Lung (tissue), 12 donors: ENCODE measurements around the gene RC3H2. TPM values are rescaled to one million over a fixed set of nuclear protein-coding genes. Genes with fewer than 3 reads are reported as not detected.

Experiments
- ATAC-seq: fragments of 200-7000 bp; cut with Tn5 transposase; one replicate; pipeline ENCODE4 v1.9.1; 2020; ENCODE audit warnings: moderate number of reproducible peaks; ENCODE audit not compliant: insufficient read depth, low FRiP score
- DNase-seq, 3 donors: peaks; one replicate each; pipeline ENCODE4 v3.0.0-alpha.2; 2013 to 2017
- H3K27ac ChIP-seq, 2 donors: one replicate each; pipeline ENCODE4 v1.5.1; 2013; ENCODE audit warnings: mild to moderate bottlenecking in 2 of 2, moderate library complexity in 2 of 2, control low read depth in 1 of 2, inconsistent platforms in 1 of 2, low read depth in 1 of 2, low read length in 1 of 2
- H3K27me3 ChIP-seq, 3 donors: one replicate each; pipeline ENCODE4 v1.5.1; 2013; ENCODE audit warnings: low read length in 2 of 3; ENCODE audit not compliant: control insufficient read depth in 3 of 3, insufficient read depth in 3 of 3
- H3K36me3 ChIP-seq, 4 donors: one replicate each; pipeline ENCODE4 v1.5.1; 2013; ENCODE audit warnings: low read length in 4 of 4, mild to moderate bottlenecking in 1 of 4, moderate library complexity in 1 of 4; ENCODE audit not compliant: control insufficient read depth in 4 of 4, insufficient read depth in 4 of 4
- H3K4me1 ChIP-seq, 5 donors: one replicate each; pipeline ENCODE4 v1.5.1; 2013; ENCODE audit warnings: low read length in 5 of 5, mild to moderate bottlenecking in 2 of 5, moderate library complexity in 1 of 5; ENCODE audit not compliant: control insufficient read depth in 5 of 5, insufficient read depth in 5 of 5
- H3K4me3 ChIP-seq: one replicate; pipeline ENCODE4 v1.5.1; 2013; ENCODE audit warnings: mild to moderate bottlenecking, control low read depth, moderate library complexity
- H3K9ac ChIP-seq, 2 donors: one replicate each; pipeline ENCODE4 v1.5.1; 2013; ENCODE audit warnings: low read length in 2 of 2, control low read depth in 1 of 2; ENCODE audit not compliant: insufficient read depth in 1 of 2
- H3K9me3 ChIP-seq, 4 donors: one replicate each; pipeline ENCODE4 v1.5.1; 2013; ENCODE audit warnings: low read length in 3 of 4, mild to moderate bottlenecking in 1 of 4, moderate library complexity in 1 of 4; ENCODE audit not compliant: control insufficient read depth in 4 of 4, insufficient read depth in 3 of 4
- CTCF ChIP-seq: IDR thresholded peaks from 2 replicates; pipeline ENCODE4 v1.5.1; 2012; ENCODE audit warnings: mild to moderate bottlenecking; ENCODE audit errors: control extremely low read depth, extremely low read depth
- WGBS, 2 donors: extraction: QIAGEN DNeasy Blood & Tissue Kit; methylation state at CpG; one replicate each; pipeline ENCODE4 v1.1.7; 2013; 5-methylcytosine and 5-hydroxymethylcytosine counted together
- polyA plus RNA-seq, 2 donors: library from polyadenylated mRNA; stranded (reverse); fragments of 200-250 nt; gene quantifications; one replicate each; pipeline ENCODE4 v1.2.1, GENCODE V29; 2013
- total RNA-seq, 2 donors: library from RNA; depleted of rRNA in 1 of 2; stranded (reverse); fragments of >200 nt in 1 of 2; gene quantifications; one replicate each; pipeline ENCODE4 v1.2.1, GENCODE V29; 2014 to 2021
- donor health status: control.
- donor health status: control.
- donor health status: Bipolar disorder and iron deficiency.
- donor health status: healthy.
- donor health status: DM: yes; HTN: yes; CAD: no.

RC3H2 gene
- total and polyA plus RNA-seq, 4 donors, result 11.9 to 60.2 (median 25.4) TPM

DNA sequence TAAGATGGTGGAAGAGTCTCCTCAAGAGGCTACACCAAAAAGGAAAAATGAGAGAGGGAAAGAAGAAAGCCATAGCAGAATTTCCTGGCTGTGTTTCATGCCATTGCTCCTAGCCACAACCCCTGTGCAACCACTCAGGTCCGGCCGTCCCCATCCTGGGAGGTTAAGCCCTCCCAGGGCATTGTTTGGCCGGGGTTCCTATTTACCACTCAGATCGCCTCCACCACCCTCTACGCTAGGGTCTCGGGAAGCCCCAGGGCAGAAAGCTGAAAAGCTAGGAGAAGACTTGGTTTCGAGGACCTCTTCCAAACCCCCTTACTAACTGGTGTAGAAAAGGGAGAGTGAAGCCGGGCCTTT is 715 bp downstream of the RC3H2 start:
- H3K36me3 ChIP-seq, result no peaks in the 10 kb centered on the region
- H3K4me1 ChIP-seq, result peaks cover 0 to 17% (median 0%) of the 10 kb centered on the region in 5 donors
- no peaks in the 10 kb centered on the region for H3K27me3 ChIP-seq
- H3K4me3 ChIP-seq, result peak overlapping the region; percentile 80
- peak overlapping the region; percentile 90 to 91 for H3K27ac ChIP-seq
- no peaks in the 10 kb centered on the region for H3K9me3 ChIP-seq
- 1% methylated on average over 8 of the region's 8 CpGs for WGBS, 2 donors
- peak in 2 of 3 donors; percentile 38 to 56 for DNase-seq
- peak; percentile 28 for ATAC-seq
- peak overlapping the region; percentile 35 to 81 for H3K9ac ChIP-seq
- TF ChIP-seq CTCF, result no peak

- Histone ChIP-seq H3K36me3 (peaks cover 0 to 4% (median 1%) of the 10 kb centered on the region in 4 donors), H3K9me3 (no peaks in the 10 kb centered on the region), H3K4me3 (no peak overlapping the region), H3K27me3 (no peaks in the 10 kb centered on the region), H3K27ac (no peak overlapping the region), H3K9ac (no peak overlapping the region), H3K4me1 (peaks cover 0 to 17% (median 0%) of the 10 kb centered on the region in 5 donors)
- no peak for ATAC-seq
- peak in 1 of 3 donors; percentile 5 for DNase-seq
- WGBS, 2 donors, result 18 to 37% methylated on average over 2 of the region's 2 CpGs
- no peak for TF ChIP-seq CTCF
Measured at GRCh38 chr9:122900791-122901190, 4.4 kb downstream of the RC3H2 start.

DNA sequence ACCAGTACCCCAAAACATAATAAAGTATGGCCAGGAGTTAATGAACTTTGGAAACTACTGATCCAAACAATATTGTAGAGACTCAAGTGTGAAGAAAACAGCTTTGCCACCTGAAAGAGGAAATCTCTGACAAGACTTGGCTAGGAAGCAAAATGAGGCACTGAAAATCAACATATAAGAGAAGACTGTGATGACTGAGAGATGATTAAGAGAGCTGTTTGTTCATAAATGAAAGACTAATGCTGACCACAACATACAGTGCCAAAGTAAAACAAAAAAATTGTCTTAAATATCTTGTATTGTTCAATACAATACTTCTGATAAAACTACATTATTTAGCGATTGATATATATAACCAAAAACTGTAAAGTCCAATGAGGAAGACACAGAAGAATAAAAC is 7.2 kb downstream of the RC3H2 start:
- no peaks in the 10 kb centered on the region for H3K9me3 ChIP-seq
- DNase-seq (no peak), ATAC-seq (no peak)
- 98 to 100% methylated on average over 1 of the region's 1 CpG for WGBS, 2 donors
- TF ChIP-seq CTCF, result no peak
- H3K9ac ChIP-seq, result no peak overlapping the region
- no peaks in the 10 kb centered on the region for H3K27me3 ChIP-seq
- no peak overlapping the region for H3K4me3 ChIP-seq
- no peak overlapping the region for H3K27ac ChIP-seq
- H3K4me1 ChIP-seq, result peaks cover 0 to 5% (median 0%) of the 10 kb centered on the region in 5 donors
- H3K36me3 ChIP-seq, result peaks cover 3 to 8% (median 6%) of the 10 kb centered on the region in 4 donors

GRCh38 chr9:122888480-122888879 is 16.7 kb downstream of the RC3H2 start:
- no peaks in the 10 kb centered on the region for H3K9me3 ChIP-seq
- no peak overlapping the region for H3K9ac ChIP-seq
- H3K27ac ChIP-seq, result no peak overlapping the region
- H3K36me3 ChIP-seq, result peaks cover 13 to 33% (median 18%) of the 10 kb centered on the region in 4 donors
- ATAC-seq (no peak), DNase-seq (no peak)
- H3K27me3 ChIP-seq, result no peaks in the 10 kb centered on the region
- no peak overlapping the region for H3K4me3 ChIP-seq
- WGBS, 2 donors, result 77 to 78% methylated on average over 3 of the region's 3 CpGs
- TF ChIP-seq CTCF, result no peak
- no peaks in the 10 kb centered on the region for H3K4me1 ChIP-seq
